Measurements from ENCODE around the gene MTMR8.

MTMR8 gene

GRCh38 chrX:64313624-64314023 is 81.6 kb downstream of the MTMR8 start:
- no peak for DNase-seq (ENCODE audit: low read depth in 3 of 3, low spot score in 1 of 3)

- no peak for DNase-seq (ENCODE audit: low read depth in 3 of 3, low spot score in 1 of 3)
Measured at GRCh38 chrX:64306712-64307111, 88.5 kb downstream of the MTMR8 start.

- no peak for DNase-seq (ENCODE audit: low read depth in 3 of 3, low spot score in 1 of 3)
Measured at GRCh38 chrX:64291123-64291522, 104.1 kb downstream of the MTMR8 start.

GRCh38 chrX:64265265-64265664 is 130.0 kb downstream of the MTMR8 start:
- DNase-seq (ENCODE audit: low read depth in 3 of 3, low spot score in 1 of 3) = no peak

GRCh38 chrX:64230123-64230970 is 164.9 kb downstream of the MTMR8 start, which contains the start of gene ASB12:
Gene ASB12, minus strand, starts transcription at chrX:64230607. Its CDS starts 4,957 bp downstream, at chrX:64225650.
- DNase-seq (ENCODE audit: low read depth in 3 of 3, low spot score in 1 of 3) = no peak

GRCh38 chrX:64229154-64229553 is 166.1 kb downstream of the MTMR8 start:
- no peak for DNase-seq (ENCODE audit: low read depth in 3 of 3, low spot score in 1 of 3)

All from stimulated activated CD4-positive, alpha-beta T cell treated with anti-CD3 and anti-CD28 coated beads, TNF-alpha, amount 100 ng/mL, for 1 hour (primary cell).